Psoas muscle (tissue), 8 donors: ENCODE data around the gene ULK4. TPM values are rescaled to one million over a fixed set of nuclear protein-coding genes. Genes with fewer than 3 reads are reported as not detected.

Experiments used
- ATAC-seq, 4 donors: fragments of 200-7000 bp; cut with Tn5 transposase; one replicate each; pipeline ENCODE4 v1.9.1; 2020; ENCODE audit warnings: moderate library complexity in 3 of 4, mild to moderate bottlenecking in 2 of 4
- DNase-seq, 2 donors: peaks; one replicate each; pipeline ENCODE4 v3.0.0-alpha.2; 2020
- H3K27ac ChIP-seq: fragments of 200-600 bp; one replicate; pipeline ENCODE4 v1.8.0; 2022
- H3K27me3 ChIP-seq, 3 donors: fragments of 200-600 bp in 1 of 3; one replicate each; pipeline versions ENCODE4 v1.6.1 to v1.8.0; 2013 to 2022; ENCODE audit warnings: low read length in 2 of 3, mild to moderate bottlenecking in 2 of 3, moderate library complexity in 1 of 3; ENCODE audit not compliant: insufficient read depth in 3 of 3
- H3K36me3 ChIP-seq, 2 donors: fragments of 200-600 bp in 1 of 2; one replicate each; pipeline versions ENCODE4 v1.6.1 to v1.8.0; 2013 to 2022; ENCODE audit warnings: low read depth in 1 of 2, mild to moderate bottlenecking in 1 of 2, moderate library complexity in 1 of 2; ENCODE audit not compliant: insufficient read depth in 1 of 2
- H3K4me1 ChIP-seq: fragments of 200-600 bp; one replicate; pipeline ENCODE4 v1.8.0; 2022
- H3K4me3 ChIP-seq: fragments of 200-600 bp; one replicate; pipeline ENCODE4 v1.8.0; 2022; ENCODE audit warnings: mild to moderate bottlenecking
- H3K9me3 ChIP-seq: fragments of 200-600 bp; one replicate; pipeline ENCODE4 v1.8.0; 2022
- CTCF ChIP-seq: fragments of 200-600 bp; IDR thresholded peaks from one replicate; pipeline ENCODE4 v1.8.0; 2022; ENCODE audit warnings: antibody characterized with exemption
- WGBS, 3 donors: extraction: QIAGEN DNeasy Blood & Tissue Kit; methylation state at CpG; one replicate each; pipeline versions ENCODE4 v1.1.6 to v1.1.7; 2013; 5-methylcytosine and 5-hydroxymethylcytosine counted together
- intact Hi-C, 2 donors: fragments of 100-400 bp; cut with DNase I; formaldehyde crosslinking; loops; one replicate each; pipeline versions ENCODE4 v1.11.0 to v1.14.2; 2022
- polyA plus RNA-seq, 3 donors: library from polyadenylated mRNA; stranded (reverse); fragments of 200-250 nt; gene quantifications; one replicate each; pipeline ENCODE4 v1.2.3, GENCODE V29; 2013
- total RNA-seq, 4 donors: library from RNA; stranded (reverse); fragmentation: NEBNext Ultra II Directional in 2 of 4; extraction: Animal tissue kit (Norgen Biotek cat#: 25700) in 2 of 4; gene quantifications; one replicate each; pipeline versions ENCODE4 v1.2.1 to v1.2.4, GENCODE V29; 2021 to 2023
- donor health status: healthy with polysubstance abuse.
- donor health status: DM: no; HTN: no; CAD: no; lungs with moderate emphysema.
- donor health status: Bipolar disorder and iron deficiency.
- donor health status: healthy.
- donor health status: DM: yes; HTN: yes; CAD: no.
- donor health status: DM: no; HTN: no; CAD: no.
- donor health status: DM: no; HTN: no; CAD: no.
- donor health status: DM: yes; HTN: yes; CAD: no.

The ULK4 gene
- total and polyA plus RNA-seq, 7 donors: 0.61 to 3.2 (median 1.0) TPM

- Histone ChIP-seq H3K4me3 (no peak overlapping the region), H3K27me3 (peaks cover 0 to under 1% (median 0%) of the 10 kb centered on the region in 3 donors), H3K36me3 (no peaks in the 10 kb centered on the region), H3K27ac (no peak overlapping the region), H3K4me1 (no peaks in the 10 kb centered on the region), H3K9me3 (no peaks in the 10 kb centered on the region)
- no peak for DNase-seq
- 33 to 50% (median 49%) methylated on average over 2 of the region's 2 CpGs for WGBS, 3 donors
- no peak for TF ChIP-seq CTCF
- intact Hi-C loops: no loop called here
- ATAC-seq: no peak
These were observed 439.3 kb downstream of the ULK4 start for GRCh38 chr3:41522612-41523011.

DNA sequence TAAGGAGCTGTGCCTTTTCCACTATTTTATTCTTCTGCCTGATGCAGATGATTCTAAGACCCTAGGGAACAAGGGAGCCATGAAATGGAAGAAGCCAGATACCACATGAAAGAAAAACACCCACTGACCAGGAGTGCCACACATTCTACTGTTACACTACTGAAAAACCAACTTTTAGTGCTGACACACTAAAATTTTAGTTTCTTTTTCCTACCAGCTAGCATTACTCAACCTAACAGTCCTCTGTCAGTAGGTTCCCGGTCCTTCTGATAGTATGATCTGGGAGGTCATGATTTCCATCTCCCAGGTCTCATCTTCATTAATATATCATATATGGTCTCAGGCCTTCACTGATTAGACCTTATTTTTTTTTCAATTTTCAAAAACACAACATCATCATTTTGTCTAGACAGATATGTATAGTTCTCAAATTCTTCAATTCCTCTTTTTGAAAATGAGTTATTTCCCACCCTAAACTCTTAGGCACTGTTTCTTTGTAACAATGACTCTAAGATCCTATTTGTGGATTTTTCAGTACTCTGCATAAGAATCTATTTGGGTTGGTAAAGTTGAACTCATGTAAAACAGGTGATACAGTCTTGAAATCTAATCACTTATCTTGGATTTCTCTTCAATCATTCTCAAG is 440.8 kb downstream of the ULK4 start:
- ATAC-seq: no peak
- H3K27ac ChIP-seq: no peak overlapping the region
- WGBS, 3 donors: 92 to 97% (median 94%) methylated on average over 1 of the region's 1 CpG

DNA sequence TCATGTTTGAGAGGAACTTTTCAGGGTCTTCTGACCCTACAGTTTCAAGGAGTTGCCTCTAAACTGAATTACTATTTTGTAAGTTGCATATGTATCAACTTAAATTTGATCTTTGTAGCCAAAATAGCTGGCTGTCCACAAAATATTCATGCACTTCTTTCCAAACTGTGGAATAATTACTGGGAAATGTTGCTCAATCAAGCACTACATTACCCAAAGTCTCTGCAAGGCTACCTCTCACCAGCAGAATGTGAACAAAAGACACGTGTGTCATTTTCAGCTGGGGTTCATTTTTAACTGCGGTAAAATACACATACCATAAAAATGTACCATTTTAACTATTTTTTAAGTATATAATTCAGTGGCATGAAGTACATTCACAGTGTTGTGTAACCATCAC is 442.2 kb downstream of the ULK4 start:
- Histone ChIP-seq H3K9me3 (no peaks in the 10 kb centered on the region), H3K4me1 (no peaks in the 10 kb centered on the region), H3K27ac (no peak overlapping the region), H3K27me3 (peaks cover 0 to 2% (median 0%) of the 10 kb centered on the region in 3 donors), H3K36me3 (no peaks in the 10 kb centered on the region), H3K4me3 (no peak overlapping the region)
- TF ChIP-seq CTCF: no peak
- WGBS, 3 donors: 85 to 87% (median 86%) methylated on average over 2 of the region's 2 CpGs
- intact Hi-C loops: no loop called here
- DNase-seq (no peak), ATAC-seq (no peak)

More for the DNA sequence above, 440.8 kb downstream of the ULK4 start:
- H3K4me3 ChIP-seq: no peak overlapping the region
- intact Hi-C loops: no loop called here
- H3K9me3 ChIP-seq: no peaks in the 10 kb centered on the region
- no peak for DNase-seq
- peaks cover 0 to 2% (median 0%) of the 10 kb centered on the region in 3 donors for H3K27me3 ChIP-seq
- no peak for TF ChIP-seq CTCF
- no peaks in the 10 kb centered on the region for H3K4me1 ChIP-seq
- H3K36me3 ChIP-seq: no peaks in the 10 kb centered on the region

- H3K27ac ChIP-seq: no peak overlapping the region
- H3K4me1 ChIP-seq: no peaks in the 10 kb centered on the region
- H3K36me3 ChIP-seq: no peaks in the 10 kb centered on the region
- intact Hi-C loops: no loop called here
- no peak for TF ChIP-seq CTCF
- H3K4me3 ChIP-seq: no peak overlapping the region
- no peaks in the 10 kb centered on the region for H3K9me3 ChIP-seq
- H3K27me3 ChIP-seq: peaks cover 0 to 2% (median 0%) of the 10 kb centered on the region in 3 donors
- no peak for DNase-seq
- no peak for ATAC-seq
- 61 to 66% (median 65%) methylated on average over 4 of the region's 4 CpGs for WGBS, 3 donors
These were observed 443.3 kb downstream of the ULK4 start for GRCh38 chr3:41518626-41519025.
